Measurements from ENCODE around the gene ZNF440.

DNA sequence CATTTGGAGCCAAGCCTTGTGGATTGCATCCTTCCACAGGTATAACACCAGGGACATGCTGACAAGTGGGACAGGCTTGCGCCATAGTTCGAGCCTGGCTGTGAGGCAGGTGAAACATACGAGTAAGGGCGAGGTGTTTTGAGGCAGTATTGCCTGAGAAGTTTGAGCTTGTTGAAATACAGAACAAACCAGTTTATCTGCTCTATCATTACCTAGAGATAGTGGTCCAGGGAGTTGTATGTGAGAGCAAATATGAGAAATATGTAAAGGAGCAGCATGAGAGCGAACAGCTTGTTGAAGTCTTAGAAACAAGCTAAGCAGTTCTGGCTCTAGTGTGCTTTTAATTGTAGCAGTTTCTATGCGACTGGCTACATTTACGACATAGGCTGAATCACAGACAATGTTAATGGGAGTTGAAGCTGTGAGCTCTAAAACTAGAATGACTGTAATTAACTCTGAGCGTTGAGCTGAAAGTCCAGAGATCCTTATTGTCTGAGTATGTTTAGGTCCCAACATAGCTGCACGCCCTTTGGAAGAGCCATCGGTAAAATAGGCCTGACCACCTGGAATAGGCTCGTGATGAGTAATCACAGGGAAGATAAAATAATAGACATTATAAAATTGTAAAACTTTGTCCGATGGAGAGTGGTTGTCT is 42.6 kb downstream of the ZNF440 start:
- TF ChIP-seq, protein P1, sequence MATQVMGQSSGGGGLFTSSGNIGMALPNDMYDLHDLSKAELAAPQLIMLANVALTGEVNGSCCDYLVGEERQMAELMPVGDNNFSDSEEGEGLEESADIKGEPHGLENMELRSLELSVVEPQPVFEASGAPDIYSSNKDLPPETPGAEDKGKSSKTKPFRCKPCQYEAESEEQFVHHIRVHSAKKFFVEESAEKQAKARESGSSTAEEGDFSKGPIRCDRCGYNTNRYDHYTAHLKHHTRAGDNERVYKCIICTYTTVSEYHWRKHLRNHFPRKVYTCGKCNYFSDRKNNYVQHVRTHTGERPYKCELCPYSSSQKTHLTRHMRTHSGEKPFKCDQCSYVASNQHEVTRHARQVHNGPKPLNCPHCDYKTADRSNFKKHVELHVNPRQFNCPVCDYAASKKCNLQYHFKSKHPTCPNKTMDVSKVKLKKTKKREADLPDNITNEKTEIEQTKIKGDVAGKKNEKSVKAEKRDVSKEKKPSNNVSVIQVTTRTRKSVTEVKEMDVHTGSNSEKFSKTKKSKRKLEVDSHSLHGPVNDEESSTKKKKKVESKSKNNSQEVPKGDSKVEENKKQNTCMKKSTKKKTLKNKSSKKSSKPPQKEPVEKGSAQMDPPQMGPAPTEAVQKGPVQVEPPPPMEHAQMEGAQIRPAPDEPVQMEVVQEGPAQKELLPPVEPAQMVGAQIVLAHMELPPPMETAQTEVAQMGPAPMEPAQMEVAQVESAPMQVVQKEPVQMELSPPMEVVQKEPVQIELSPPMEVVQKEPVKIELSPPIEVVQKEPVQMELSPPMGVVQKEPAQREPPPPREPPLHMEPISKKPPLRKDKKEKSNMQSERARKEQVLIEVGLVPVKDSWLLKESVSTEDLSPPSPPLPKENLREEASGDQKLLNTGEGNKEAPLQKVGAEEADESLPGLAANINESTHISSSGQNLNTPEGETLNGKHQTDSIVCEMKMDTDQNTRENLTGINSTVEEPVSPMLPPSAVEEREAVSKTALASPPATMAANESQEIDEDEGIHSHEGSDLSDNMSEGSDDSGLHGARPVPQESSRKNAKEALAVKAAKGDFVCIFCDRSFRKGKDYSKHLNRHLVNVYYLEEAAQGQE (IDR thresholded peaks at IDR 0.05; ENCODE audit: low read depth) = no peak
- TF ChIP-seq, protein P2, sequence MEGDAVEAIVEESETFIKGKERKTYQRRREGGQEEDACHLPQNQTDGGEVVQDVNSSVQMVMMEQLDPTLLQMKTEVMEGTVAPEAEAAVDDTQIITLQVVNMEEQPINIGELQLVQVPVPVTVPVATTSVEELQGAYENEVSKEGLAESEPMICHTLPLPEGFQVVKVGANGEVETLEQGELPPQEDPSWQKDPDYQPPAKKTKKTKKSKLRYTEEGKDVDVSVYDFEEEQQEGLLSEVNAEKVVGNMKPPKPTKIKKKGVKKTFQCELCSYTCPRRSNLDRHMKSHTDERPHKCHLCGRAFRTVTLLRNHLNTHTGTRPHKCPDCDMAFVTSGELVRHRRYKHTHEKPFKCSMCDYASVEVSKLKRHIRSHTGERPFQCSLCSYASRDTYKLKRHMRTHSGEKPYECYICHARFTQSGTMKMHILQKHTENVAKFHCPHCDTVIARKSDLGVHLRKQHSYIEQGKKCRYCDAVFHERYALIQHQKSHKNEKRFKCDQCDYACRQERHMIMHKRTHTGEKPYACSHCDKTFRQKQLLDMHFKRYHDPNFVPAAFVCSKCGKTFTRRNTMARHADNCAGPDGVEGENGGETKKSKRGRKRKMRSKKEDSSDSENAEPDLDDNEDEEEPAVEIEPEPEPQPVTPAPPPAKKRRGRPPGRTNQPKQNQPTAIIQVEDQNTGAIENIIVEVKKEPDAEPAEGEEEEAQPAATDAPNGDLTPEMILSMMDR (IDR thresholded peaks at IDR 0.05 in 2 of 3, conservative IDR thresholded peaks at IDR 0.05 in 1 of 3; ENCODE audit: borderline replicate concordance in 1 of 3, insufficient read depth in 1 of 3, low read depth in 2 of 3, low read length in 2 of 3) = no peak
- no peak for TF ChIP-seq EZH2 (IDR thresholded peaks at IDR 0.05)
- TF ChIP-seq SRF (IDR thresholded peaks at IDR 0.05; ENCODE audit: low read depth) = no peak
- TF ChIP-seq SP1 (IDR thresholded peaks at IDR 0.05; ENCODE audit: low read depth) = no peak
- no peak for TF ChIP-seq RAD21 (IDR thresholded peaks at IDR 0.05; ENCODE audit: low read depth)
